GM19463 (cell line): Measurements from ENCODE around the gene POLD1.

Experiments
- ATAC-seq: cut with Tn5 transposase; IDR thresholded peaks from one replicate; pipeline ENCODE4 v1.9.1; 2021; ENCODE audit warnings: mild to moderate bottlenecking, moderate library complexity; ENCODE audit not compliant: unreplicated experiment

POLD1 gene

GRCh38 chr19:50461066-50461875, 77.1 kb downstream of the POLD1 start:
- ATAC-seq: no peak

- no peak for ATAC-seq
Observed at GRCh38 chr19:50462970-50463369, 78.8 kb downstream of the POLD1 start.

GRCh38 chr19:50464348-50464747, 80.2 kb downstream of the POLD1 start:
- ATAC-seq: no peak

GRCh38 chr19:50465000-50465399, 80.9 kb downstream of the POLD1 start:
- ATAC-seq: no peak

GRCh38 chr19:50465986-50466705, 82.0 kb downstream of the POLD1 start:
- no peak for ATAC-seq

- no peak for ATAC-seq
Observed at GRCh38 chr19:50466706-50467039, 82.5 kb downstream of the POLD1 start.

GRCh38 chr19:50467566-50467965, 83.4 kb downstream of the POLD1 start:
- ATAC-seq: no peak
